DMS153 treated with DMSO at 0.1 percent for 48 hours (cell line): ENCODE measurements around the gene CAMK4.

Source experiments
- DNase-seq: peaks from one replicate; lab custom pipeline; 2025; ENCODE audit not compliant: unreplicated experiment; lab: John Stamatoyannopoulos, UW

The CAMK4 gene

GRCh38 chr5:111422747-111423720, 198.8 kb downstream of the CAMK4 start:
- DNase-seq = no peak

- no peak for DNase-seq
Observed at GRCh38 chr5:111425205-111425604, 201.0 kb downstream of the CAMK4 start.

- no peak for DNase-seq
Observed at GRCh38 chr5:111427762-111428161, 203.6 kb downstream of the CAMK4 start.

GRCh38 chr5:111432883-111433536, 208.8 kb downstream of the CAMK4 start:
- no peak for DNase-seq

GRCh38 chr5:111434800-111435199, 210.6 kb downstream of the CAMK4 start:
- DNase-seq = no peak

- no peak for DNase-seq
Observed at GRCh38 chr5:111439473-111440075, 215.4 kb downstream of the CAMK4 start.

GRCh38 chr5:111447099-111447498, 222.9 kb downstream of the CAMK4 start:
- DNase-seq = no peak

GRCh38 chr5:111447822-111448221, 223.6 kb downstream of the CAMK4 start:
- DNase-seq = peak; percentile 22

- no peak for DNase-seq
Observed at GRCh38 chr5:111453295-111453694, 229.1 kb downstream of the CAMK4 start.

- DNase-seq = no peak
Observed at GRCh38 chr5:111453747-111454146, 229.6 kb downstream of the CAMK4 start.

- peak; percentile 8 for DNase-seq
Observed at GRCh38 chr5:111454198-111454622, 230.0 kb downstream of the CAMK4 start.

- no peak for DNase-seq
Observed at GRCh38 chr5:111454776-111455175, 230.6 kb downstream of the CAMK4 start.

- peak; percentile 53 for DNase-seq
Observed at GRCh38 chr5:111461255-111461671, 237.1 kb downstream of the CAMK4 start.

GRCh38 chr5:111461934-111462333, 237.8 kb downstream of the CAMK4 start:
- DNase-seq = no peak

- DNase-seq = no peak
Observed at GRCh38 chr5:111463311-111463710, 239.1 kb downstream of the CAMK4 start.

GRCh38 chr5:111469293-111469896, 245.2 kb downstream of the CAMK4 start:
- no peak for DNase-seq

GRCh38 chr5:111469903-111470302, 245.7 kb downstream of the CAMK4 start:
- no peak for DNase-seq

- no peak for DNase-seq
Observed at GRCh38 chr5:111472096-111472495, 247.9 kb downstream of the CAMK4 start.

GRCh38 chr5:111472579-111472978, 248.4 kb downstream of the CAMK4 start:
- no peak for DNase-seq

GRCh38 chr5:111478266-111478665, 254.1 kb downstream of the CAMK4 start:
- no peak for DNase-seq

GRCh38 chr5:111478898-111479297, 254.7 kb downstream of the CAMK4 start:
- no peak for DNase-seq
